ENCODE results near the gene TTC14.

DNA sequence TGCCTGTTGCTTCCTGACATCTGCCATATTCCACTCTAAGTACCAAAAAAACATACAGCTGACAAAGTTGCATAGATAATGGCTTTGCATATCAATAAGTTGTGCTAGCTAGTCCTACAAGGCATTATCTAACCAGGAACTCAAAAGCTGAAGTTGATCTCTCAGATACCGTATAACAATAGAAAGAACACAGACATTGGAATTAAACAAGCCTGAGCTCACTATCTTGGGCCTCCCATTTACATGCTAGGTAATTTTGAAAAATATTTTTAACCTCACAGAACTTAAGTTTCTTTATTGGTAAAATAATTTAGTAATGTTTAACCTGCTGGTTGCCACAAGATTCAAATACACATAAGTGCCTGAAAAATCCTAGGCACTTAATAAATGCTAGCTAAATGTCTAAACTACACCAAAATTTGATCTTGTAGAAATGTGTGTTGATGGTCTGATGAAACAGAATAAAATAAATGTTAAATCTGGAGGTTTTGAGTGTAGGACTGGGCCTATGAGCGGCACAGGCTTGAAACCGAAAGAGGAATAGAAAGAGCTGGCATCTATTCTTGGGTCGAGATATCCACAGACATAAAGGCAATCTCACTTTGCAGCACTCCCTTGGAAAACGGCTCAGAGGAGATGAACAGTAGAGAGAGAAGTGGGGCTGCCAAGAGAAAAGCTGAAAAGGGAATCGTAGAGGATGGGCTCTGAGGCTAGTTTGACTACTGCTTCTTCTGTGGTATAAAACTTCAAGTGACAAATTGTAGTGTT lies 29.9 kb upstream of the TTC14 start:
- TF ChIP-seq, protein P1, sequence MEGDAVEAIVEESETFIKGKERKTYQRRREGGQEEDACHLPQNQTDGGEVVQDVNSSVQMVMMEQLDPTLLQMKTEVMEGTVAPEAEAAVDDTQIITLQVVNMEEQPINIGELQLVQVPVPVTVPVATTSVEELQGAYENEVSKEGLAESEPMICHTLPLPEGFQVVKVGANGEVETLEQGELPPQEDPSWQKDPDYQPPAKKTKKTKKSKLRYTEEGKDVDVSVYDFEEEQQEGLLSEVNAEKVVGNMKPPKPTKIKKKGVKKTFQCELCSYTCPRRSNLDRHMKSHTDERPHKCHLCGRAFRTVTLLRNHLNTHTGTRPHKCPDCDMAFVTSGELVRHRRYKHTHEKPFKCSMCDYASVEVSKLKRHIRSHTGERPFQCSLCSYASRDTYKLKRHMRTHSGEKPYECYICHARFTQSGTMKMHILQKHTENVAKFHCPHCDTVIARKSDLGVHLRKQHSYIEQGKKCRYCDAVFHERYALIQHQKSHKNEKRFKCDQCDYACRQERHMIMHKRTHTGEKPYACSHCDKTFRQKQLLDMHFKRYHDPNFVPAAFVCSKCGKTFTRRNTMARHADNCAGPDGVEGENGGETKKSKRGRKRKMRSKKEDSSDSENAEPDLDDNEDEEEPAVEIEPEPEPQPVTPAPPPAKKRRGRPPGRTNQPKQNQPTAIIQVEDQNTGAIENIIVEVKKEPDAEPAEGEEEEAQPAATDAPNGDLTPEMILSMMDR (IDR thresholded peaks at IDR 0.05): no peak
- no peak for TF ChIP-seq POLR2A (IDR thresholded peaks at IDR 0.05)

Measured in adrenal gland (tissue), 5 donors.